ENCODE measurements around the gene KLHL14. TPM values are rescaled to one million over a fixed set of nuclear protein-coding genes. Genes with fewer than 3 reads are reported as not detected.

KLHL14 gene
- total RNA-seq, 2 donors from 2014 or later = not detected

- DNase-seq = no peak
- intact Hi-C loops (cut with DNase I) = no loop called here
- WGBS, 2 donors = 49 to 53% methylated on average over 8 of the region's 8 CpGs
Measured at GRCh38 chr18:32769071-32769585, 3.7 kb downstream of the KLHL14 start.

GRCh38 chr18:32767400-32767799 lies 5.4 kb downstream of the KLHL14 start:
- DNase-seq (no peak), ATAC-seq (no peak)
- WGBS, 2 donors = 91 to 93% methylated on average over 3 of the region's 3 CpGs
- Histone ChIP-seq H3K27ac (no peak overlapping the region), H3K4me3 (no peak overlapping the region), H3K4me1 (peaks cover 27% of the 10 kb centered on the region), H3K9me3 (no peaks in the 10 kb centered on the region), H3K36me3 (replicated peaks in 1 of 2; ENCODE audit: insufficient read depth in 1 of 2, low read depth in 2 of 2) (no peaks in the 10 kb centered on the region), H3K27me3 (peaks cover 0 to 18% of the 10 kb centered on the region in 2 donors)
- intact Hi-C loops (cut with DNase I) = no loop called here
- TF ChIP-seq, protein P1, sequence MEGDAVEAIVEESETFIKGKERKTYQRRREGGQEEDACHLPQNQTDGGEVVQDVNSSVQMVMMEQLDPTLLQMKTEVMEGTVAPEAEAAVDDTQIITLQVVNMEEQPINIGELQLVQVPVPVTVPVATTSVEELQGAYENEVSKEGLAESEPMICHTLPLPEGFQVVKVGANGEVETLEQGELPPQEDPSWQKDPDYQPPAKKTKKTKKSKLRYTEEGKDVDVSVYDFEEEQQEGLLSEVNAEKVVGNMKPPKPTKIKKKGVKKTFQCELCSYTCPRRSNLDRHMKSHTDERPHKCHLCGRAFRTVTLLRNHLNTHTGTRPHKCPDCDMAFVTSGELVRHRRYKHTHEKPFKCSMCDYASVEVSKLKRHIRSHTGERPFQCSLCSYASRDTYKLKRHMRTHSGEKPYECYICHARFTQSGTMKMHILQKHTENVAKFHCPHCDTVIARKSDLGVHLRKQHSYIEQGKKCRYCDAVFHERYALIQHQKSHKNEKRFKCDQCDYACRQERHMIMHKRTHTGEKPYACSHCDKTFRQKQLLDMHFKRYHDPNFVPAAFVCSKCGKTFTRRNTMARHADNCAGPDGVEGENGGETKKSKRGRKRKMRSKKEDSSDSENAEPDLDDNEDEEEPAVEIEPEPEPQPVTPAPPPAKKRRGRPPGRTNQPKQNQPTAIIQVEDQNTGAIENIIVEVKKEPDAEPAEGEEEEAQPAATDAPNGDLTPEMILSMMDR (IDR thresholded peaks at IDR 0.05) = no peak
- no peak for TF ChIP-seq POLR2A (IDR thresholded peaks at IDR 0.05)

More at GRCh38 chr18:32769071-32769585, 3.7 kb downstream of the KLHL14 start:
- Histone ChIP-seq H3K9me3 (no peaks in the 10 kb centered on the region), H3K36me3 (replicated peaks in 1 of 2; ENCODE audit: insufficient read depth in 1 of 2, low read depth in 2 of 2) (no peaks in the 10 kb centered on the region), H3K4me3 (no peak overlapping the region), H3K4me1 (peaks cover 27% of the 10 kb centered on the region), H3K27ac (no peak overlapping the region), H3K27me3 (peaks cover 0 to 18% of the 10 kb centered on the region in 2 donors)
- TF ChIP-seq, protein P1 (IDR thresholded peaks at IDR 0.05) = no peak
- TF ChIP-seq POLR2A (IDR thresholded peaks at IDR 0.05) = no peak
- no peak for ATAC-seq

DNA sequence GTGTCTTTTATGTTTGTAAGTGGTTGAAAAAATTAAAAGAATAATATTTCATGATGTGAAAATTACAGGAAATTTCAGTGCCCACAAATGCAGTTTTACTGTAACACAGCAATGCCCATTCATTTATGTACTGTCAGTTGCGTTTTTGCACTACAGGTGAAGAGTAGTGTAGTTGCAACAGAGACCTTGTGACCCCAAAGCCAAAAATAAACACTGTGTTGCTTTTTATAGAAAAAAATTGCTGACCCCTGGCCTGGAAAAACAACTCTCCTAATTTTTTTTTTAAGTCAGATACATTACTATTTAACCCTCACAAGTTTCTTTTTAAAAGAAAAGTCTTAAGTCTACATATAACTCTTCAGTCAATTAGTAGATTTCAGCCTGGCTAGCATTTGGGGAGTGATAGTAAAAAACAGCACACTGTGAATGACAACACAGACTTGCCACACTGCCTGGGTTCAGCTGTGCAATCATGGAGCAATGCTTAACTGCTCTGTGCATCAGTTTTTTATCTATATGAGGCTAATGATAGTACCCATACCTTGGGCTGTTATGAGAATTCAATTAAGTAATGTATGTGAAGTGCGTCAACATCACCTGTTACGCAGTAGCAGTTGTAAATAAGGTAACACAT lies 8.1 kb downstream of the KLHL14 start:
- no peak for DNase-seq
- H3K4me1 ChIP-seq = peaks cover 2% of the 10 kb centered on the region
- intact Hi-C loops (cut with DNase I) = no loop called here
- no peaks in the 10 kb centered on the region for H3K36me3 ChIP-seq (replicated peaks in 1 of 2; ENCODE audit: insufficient read depth in 1 of 2, low read depth in 2 of 2)
- peaks cover 0 to 2% of the 10 kb centered on the region in 2 donors for H3K27me3 ChIP-seq
- TF ChIP-seq POLR2A (IDR thresholded peaks at IDR 0.05) = no peak
- TF ChIP-seq, protein P1 (IDR thresholded peaks at IDR 0.05) = no peak
- no peaks in the 10 kb centered on the region for H3K9me3 ChIP-seq
- no peak for ATAC-seq
- WGBS, 2 donors = 84 to 86% methylated on average over 3 of the region's 3 CpGs
- H3K27ac ChIP-seq = no peak overlapping the region
- no peak overlapping the region for H3K4me3 ChIP-seq

- intact Hi-C loops (cut with DNase I) = no loop called here
- DNase-seq (no peak), ATAC-seq (no peak)
- no peak overlapping the region for H3K4me3 ChIP-seq
- H3K9me3 ChIP-seq = no peaks in the 10 kb centered on the region
- no peak overlapping the region for H3K27ac ChIP-seq
- H3K36me3 ChIP-seq (replicated peaks in 1 of 2; ENCODE audit: insufficient read depth in 1 of 2, low read depth in 2 of 2) = no peaks in the 10 kb centered on the region
- WGBS, 2 donors = 75 to 82% methylated on average over 2 of the region's 2 CpGs
- no peaks in the 10 kb centered on the region for H3K4me1 ChIP-seq
- no peak for TF ChIP-seq POLR2A (IDR thresholded peaks at IDR 0.05)
- TF ChIP-seq, protein P1 (IDR thresholded peaks at IDR 0.05) = no peak
- no peaks in the 10 kb centered on the region for H3K27me3 ChIP-seq
Measured at GRCh38 chr18:32763293-32763692, 9.5 kb downstream of the KLHL14 start.

GRCh38 chr18:32761231-32761630 lies 11.6 kb downstream of the KLHL14 start:
- no peak overlapping the region for H3K27ac ChIP-seq
- TF ChIP-seq POLR2A (IDR thresholded peaks at IDR 0.05) = no peak
- TF ChIP-seq, protein P1 (IDR thresholded peaks at IDR 0.05) = no peak
- WGBS, 2 donors = 91 to 92% methylated on average over 1 of the region's 1 CpG
- no peaks in the 10 kb centered on the region for H3K9me3 ChIP-seq
- no peak for ATAC-seq
- no peak overlapping the region for H3K4me3 ChIP-seq
- no peak for DNase-seq
- H3K4me1 ChIP-seq = no peaks in the 10 kb centered on the region
- H3K27me3 ChIP-seq = no peaks in the 10 kb centered on the region
- H3K36me3 ChIP-seq (replicated peaks in 1 of 2; ENCODE audit: insufficient read depth in 1 of 2, low read depth in 2 of 2) = no peaks in the 10 kb centered on the region
- intact Hi-C loops (cut with DNase I) = no loop called here

All from body of pancreas (tissue), 4 donors.